GM18951 (cell line): Measurements from ENCODE around the gene SLC24A4.

Source experiments
- POLR2A ChIP-seq: IDR thresholded peaks from 4 replicates; pipeline ENCODE4 v1.6.1; 2011; ENCODE audit warnings: mild to moderate bottlenecking; ENCODE audit not compliant: insufficient read length, insufficient read depth; ENCODE audit errors: extremely low read depth
- in situ Hi-C: fragments of 300-500 bp; cut with MboI; formaldehyde crosslinking; loops from one replicate; pipeline ENCODE4 v1.12.0; 2022; ENCODE audit warnings: low sequenced_read_pairs, mixed read lengths, inconsistent platforms; ENCODE audit not compliant: unreplicated experiment

The SLC24A4 gene

DNA sequence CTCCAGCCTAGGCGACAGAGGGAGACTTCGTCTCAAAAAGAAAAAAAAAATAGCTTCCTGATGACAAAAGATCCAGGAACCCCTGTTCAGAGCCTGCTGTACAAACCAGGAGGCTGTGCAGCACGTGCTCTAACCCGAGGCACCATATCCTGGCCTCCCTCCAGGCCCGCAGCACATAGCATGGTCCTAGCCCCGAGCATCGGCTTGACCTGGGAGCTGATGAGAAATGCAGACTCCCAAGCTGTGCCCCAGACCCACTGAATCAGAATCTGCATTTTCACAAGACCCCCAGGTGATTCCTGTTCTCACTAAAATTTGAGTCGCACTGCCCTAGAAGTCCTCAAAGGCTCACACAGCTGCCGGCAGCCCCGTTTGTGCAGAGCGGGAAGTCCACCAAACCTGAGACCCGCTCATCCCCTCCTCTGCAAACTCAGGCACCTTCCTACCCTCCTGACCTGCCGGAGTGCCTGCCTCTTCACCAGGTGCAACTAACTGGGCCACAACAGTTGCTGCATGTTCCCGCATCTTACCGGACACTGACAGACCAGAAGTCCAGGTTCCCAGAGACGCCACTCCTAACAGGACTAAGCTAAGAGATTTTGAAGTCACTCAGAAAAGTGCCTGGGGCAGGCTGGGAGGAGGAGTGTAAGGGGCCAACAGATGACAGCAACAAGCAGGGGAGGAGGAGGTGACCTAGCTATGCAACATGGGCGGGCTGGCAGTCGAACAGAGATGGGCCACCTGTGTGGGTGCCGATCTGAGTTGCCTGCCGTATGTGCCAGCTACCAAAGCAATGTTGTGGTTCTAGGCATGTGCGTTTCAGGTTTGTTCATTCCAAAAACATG lies 166.7 kb downstream of the SLC24A4 start:
- TF ChIP-seq POLR2A: no peak
- in situ Hi-C loops: no loop called here

DNA sequence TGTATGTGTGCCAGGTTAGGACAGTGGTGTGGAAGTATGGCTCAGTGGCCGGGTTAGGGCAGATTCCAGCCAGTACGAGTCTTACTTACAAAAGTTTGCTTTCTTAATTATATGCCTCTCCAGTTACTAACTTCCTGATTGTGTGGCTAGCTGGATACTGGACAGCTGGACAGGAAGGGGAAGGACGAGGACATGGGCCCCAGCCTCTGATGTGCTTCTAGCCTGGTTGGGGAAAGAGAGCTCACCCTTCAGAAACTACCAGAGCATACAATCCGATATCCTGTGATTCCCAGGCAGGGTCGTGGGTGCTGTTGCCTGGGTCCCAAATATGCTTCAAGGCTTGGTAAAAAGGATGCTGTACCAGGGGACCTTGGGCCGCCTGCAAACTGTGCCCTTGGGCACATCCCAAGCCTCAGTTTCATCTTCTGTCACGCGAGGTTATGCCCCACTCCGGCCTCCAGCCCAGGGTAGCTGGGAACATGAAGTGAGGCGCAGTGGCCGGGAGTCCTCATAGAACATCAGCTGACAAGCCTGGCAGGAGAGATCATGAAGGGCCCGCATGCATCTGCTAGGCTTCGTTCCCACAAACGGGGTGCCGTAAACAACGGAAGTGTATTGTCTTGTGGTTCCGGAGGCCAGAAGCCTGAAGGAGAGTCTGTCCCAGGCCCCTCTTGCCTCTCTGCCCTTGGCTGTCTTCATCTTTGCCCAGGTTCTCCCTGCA lies 167.4 kb downstream of the SLC24A4 start:
- TF ChIP-seq POLR2A: no peak
- in situ Hi-C loops: no loop called here

DNA sequence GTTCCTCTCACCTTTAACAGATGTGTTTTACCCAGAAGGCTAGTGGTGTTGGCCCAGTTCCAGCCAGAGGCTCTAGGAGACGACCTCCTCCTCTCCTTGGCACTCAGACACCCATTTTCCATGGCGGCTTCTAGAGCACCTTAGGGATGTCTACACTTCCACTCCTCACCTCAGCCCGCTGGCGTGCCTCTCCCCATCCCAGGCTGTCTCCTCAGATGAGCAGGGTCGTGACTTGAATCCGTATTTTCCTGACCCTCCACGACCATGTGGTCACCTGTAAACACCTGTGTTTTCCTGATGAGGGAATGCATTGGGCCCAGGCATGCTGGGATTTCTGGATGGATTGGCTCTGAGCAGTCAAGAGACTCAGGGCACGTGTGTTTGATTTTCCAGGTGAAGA lies 168.8 kb downstream of the SLC24A4 start:
- no peak for TF ChIP-seq POLR2A
- in situ Hi-C loops: no loop called here

DNA sequence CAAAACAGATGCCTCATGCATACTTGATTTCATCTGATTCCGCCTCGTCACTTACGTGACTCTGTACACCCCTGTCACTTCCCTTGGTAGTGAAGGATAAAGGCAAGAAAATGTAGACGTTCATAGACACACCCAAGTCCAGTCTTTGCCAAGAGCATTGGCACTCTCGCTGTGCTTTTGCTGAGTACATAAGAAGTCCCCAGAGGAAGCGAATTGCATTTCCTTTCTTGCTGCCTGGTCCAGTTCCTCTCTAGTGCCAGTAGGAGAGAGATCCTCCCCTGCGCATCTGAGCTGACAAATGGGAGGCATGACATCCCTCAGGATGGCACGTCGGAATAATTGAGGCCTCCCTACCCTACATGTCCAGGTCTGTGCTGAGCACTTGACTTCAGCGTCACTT lies 169.3 kb downstream of the SLC24A4 start:
- no peak for TF ChIP-seq POLR2A
- in situ Hi-C loops: no loop called here

DNA sequence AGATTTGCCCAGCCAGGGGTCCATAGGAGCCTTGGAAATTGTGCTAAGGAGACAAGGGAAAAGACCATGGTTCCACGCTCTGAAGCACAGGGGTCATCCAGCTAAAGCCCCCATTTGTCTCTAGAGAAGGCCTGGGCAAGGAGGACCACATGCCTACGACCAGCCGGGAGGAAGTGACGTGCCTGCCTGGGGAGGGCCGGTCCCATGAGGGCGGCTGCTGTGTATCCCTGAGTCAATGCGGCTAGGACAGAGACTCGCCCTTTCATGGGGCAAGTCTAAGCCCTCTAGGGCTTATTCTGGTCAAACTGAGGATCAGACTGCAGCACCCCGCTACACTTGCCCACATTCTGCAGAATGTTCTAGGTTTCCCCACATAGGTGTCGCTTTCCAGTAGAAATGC lies 170.1 kb downstream of the SLC24A4 start:
- in situ Hi-C loops: no loop called here
- no peak for TF ChIP-seq POLR2A

DNA sequence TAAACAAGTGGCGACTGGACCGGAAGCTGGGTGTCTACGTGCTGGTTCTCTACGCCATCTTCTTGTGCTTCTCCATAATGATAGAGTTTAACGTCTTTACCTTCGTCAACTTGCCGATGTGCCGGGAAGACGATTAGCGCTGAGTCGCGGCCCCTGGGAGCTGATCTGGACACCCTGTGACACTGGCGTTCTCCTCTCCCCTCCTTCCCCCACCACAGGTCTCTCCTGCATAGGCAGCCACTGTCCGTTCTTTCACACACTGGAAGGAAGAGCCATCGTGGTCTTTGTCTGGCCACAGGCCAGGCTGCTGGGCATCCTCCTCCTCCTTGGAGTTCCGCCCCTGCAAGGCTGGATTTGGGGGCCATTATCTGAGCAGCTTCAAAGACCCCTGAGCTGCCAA lies 170.5 kb downstream of the SLC24A4 start:
- TF ChIP-seq POLR2A: no peak
- in situ Hi-C loops: no loop called here

DNA sequence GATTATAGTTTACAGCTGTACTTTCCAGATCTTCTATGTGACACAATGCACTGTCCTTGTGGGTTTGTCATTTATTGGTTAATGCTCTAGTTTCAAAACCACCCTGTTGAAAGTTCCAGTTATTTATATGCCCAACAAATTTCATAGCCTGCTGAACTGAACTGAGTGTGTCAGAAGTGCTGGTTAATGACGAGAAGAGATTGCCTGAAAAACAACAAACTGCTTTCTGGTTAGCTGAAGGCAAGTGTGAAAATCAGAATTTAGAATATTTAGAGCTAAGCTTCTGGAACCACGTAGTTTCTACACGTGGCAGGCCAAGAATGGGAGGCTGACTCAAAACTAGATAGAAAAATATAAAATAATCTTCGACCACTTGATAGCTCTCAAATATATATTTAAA lies 171.5 kb downstream of the SLC24A4 start:
- no peak for TF ChIP-seq POLR2A
- in situ Hi-C loops: no loop called here

DNA sequence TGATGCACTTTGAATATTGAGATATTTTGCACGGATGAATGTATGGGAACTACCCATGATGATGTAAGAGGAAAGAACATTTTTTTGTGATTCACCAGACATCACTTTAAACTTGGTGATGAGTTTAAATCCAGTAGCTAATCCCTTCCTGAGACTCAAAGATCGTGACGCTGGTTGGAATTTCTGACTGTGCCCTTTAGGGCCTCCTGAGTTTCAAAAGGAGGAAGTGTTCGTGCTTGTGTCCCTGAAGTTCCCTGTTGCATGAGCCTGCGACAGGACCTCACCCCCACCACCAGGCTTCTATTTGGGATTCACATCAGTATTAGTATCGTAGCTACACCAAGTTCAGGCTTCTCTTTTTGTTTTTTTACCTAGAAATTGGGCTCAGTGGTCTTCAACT lies 172.1 kb downstream of the SLC24A4 start:
- no peak for TF ChIP-seq POLR2A
- in situ Hi-C loops: no loop called here

DNA sequence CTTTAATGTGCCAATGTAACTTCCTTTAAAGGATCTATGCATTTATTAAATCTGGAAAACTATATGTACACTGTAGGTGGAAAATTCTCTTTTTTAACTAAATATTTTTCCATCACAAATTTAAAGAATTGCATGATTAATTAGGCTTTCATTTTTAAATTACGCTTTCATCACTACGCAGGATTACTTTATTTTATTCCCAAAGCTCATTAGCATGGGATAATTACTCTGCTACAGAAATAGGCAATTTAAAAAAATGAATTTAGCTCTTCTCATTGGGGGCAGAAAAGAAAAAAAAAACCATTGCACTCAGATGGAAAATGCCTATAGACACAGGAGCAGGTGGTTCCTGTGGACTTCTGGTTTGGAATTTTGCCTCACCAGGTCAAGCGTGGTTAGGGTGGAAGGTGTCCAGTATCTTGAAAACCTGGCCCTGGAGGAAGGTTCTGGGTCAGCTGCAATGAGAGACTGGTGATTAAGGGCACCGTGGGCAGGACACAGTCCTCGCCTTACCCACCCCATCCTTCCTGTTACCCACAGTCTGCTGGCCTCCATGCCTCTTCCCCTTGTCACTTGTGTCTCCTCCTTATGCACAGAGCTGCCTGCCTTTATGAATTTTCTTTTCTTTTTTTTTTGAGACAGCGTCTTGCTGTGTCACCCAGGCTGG lies 173.4 kb downstream of the SLC24A4 start:
- no peak for TF ChIP-seq POLR2A
- in situ Hi-C loops: no loop called here

DNA sequence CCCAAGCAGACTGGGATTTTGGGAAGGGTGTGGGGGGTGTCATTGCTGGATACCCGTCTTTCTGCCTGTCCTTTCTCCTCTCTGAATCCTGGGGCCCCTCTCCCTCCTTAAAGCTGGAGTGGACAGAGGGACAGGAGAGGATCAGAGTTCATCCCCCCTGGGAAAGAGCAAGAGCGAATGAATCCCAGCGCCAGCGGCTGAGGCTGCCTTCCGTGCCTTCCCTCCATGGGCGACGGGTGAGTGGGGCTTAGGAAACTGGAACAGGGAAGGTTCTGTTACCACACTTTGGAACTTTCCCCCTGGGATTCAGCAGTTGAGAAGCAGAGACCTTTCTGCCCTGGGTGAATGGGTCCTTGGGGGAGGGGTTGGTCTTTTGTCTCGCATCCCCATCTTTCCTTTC lies 174.4 kb downstream of the SLC24A4 start:
- TF ChIP-seq POLR2A: no peak

DNA sequence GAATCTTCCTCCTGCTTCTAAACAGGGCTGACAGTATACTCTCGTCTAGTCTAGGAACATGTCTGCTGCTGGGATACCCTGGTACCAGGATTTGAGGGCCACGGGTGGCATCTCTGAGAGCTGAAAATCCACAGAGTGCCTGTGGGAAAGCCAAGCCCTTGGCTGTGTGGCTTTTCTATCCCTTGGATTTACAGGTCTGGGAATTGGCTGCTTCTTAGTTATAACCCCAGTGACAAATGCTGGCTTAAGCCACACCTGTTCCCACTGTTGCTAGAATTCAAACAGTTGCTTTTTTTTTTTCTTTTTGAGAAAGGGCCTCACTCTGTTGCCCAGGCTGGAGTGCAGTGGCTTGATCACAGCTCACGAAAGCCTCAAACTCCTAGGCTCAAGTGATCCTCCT lies 176.3 kb downstream of the SLC24A4 start:
- no peak for TF ChIP-seq POLR2A
- in situ Hi-C loops: no loop called here

More for the DNA sequence above, 174.4 kb downstream of the SLC24A4 start:
- in situ Hi-C loops: no loop called here

DNA sequence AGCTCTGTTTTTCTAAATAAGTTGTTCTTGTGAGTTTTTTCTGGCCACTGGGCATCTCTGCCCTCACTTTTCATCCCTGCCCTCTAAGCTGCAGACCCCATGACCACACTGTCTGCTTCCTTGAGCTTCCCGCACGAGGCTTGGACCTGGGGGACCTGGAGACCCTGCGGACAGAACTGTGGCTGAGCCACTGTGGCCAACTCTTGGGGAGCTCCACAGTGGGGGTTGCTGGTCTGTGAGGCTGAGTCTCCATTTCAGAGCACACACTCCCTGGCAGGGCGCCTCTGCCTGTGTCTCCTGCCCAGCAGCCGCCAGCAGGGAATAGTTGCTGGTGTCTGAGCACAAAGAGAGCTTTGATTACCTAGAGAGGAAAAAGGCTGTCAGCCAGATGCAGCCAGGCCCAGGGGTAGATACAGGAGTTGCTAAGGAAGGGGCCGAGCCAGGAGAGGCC lies 177.6 kb downstream of the SLC24A4 start:
- in situ Hi-C loops: no loop called here
- no peak for TF ChIP-seq POLR2A

DNA sequence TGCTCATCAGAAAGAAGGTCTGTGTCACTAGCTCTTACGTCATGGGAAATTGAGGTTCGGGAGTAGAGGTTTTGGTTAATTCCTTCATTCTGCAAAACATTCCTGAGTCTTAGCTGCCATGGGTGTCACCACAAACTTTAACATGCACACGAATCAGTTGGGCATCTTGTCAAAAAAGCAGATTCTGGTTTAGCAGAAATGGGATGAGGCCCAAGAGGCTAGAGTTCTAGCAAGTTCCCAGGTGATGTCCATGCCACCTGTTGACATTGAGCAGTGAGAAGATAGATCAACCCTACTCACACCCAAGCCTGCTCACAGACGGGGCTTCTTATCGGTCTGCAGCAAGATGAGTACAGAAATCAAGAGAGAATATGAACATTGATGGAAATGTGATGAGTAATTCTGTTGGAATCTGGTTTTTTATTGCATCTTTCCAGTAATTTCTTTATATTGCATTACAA lies 179.0 kb downstream of the SLC24A4 start:
- no peak for TF ChIP-seq POLR2A
- in situ Hi-C loops: no loop called here
